Thyroid gland (tissue), 4 donors: ENCODE results near the gene PRKAG1.

ENCODE experiments used
- POLR2A ChIP-seq, 2 donors: fragments of 450-650 bp; IDR thresholded peaks; one replicate each; pipeline ENCODE4 v1.6.1; 2017; ENCODE audit warnings: antibody characterized with exemption in 2 of 2, mild to moderate bottlenecking in 2 of 2, moderate library complexity in 1 of 2
- TF ChIP-seq, protein P1 (sequence below), 6 experiments: fragments of 200-600 bp in 3 of 6; fragments of 450-650 bp in 3 of 6; sonication (generic) in 3 of 6; IDR thresholded peaks; one replicate each; pipeline ENCODE4 v1.5.1; 2016 to 2019; ENCODE audit warnings: antibody characterized with exemption in 6 of 6, mild to moderate bottlenecking in 2 of 6, inconsistent platforms in 1 of 6, moderate library complexity in 1 of 6

DNA sequence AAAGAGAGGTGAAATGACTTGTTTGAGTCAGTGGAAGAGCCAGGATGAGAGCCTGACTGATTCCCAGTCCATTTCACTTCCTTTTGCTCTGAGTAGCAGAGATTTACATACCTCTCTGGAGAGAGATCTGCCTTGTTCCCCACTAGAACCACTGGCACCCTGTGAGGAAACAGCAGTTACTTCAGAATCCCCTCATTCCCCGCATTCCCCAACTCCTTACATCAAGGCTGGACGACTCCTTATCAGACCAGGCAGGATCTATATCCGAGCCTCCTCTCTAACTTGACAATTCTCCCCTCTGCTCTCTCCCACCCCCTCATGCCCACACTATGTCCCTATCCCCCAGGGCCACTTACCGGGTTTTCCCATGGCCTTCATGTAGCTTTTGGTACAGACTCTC, 47.5 kb upstream of the PRKAG1 start:
- TF ChIP-seq, protein P1, sequence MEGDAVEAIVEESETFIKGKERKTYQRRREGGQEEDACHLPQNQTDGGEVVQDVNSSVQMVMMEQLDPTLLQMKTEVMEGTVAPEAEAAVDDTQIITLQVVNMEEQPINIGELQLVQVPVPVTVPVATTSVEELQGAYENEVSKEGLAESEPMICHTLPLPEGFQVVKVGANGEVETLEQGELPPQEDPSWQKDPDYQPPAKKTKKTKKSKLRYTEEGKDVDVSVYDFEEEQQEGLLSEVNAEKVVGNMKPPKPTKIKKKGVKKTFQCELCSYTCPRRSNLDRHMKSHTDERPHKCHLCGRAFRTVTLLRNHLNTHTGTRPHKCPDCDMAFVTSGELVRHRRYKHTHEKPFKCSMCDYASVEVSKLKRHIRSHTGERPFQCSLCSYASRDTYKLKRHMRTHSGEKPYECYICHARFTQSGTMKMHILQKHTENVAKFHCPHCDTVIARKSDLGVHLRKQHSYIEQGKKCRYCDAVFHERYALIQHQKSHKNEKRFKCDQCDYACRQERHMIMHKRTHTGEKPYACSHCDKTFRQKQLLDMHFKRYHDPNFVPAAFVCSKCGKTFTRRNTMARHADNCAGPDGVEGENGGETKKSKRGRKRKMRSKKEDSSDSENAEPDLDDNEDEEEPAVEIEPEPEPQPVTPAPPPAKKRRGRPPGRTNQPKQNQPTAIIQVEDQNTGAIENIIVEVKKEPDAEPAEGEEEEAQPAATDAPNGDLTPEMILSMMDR (IDR thresholded peaks at IDR 0.05) = no peak
- no peak for TF ChIP-seq POLR2A (IDR thresholded peaks at IDR 0.05)
